Right atrium auricular region (tissue), 2 donors: ENCODE measurements around the gene C14orf93. TPM values are rescaled to one million over a fixed set of nuclear protein-coding genes. Genes with fewer than 3 reads are reported as not detected.
A peak's percentile ranks its signal among the peaks of the same experiment; 100 is the strongest.

Source experiments
- DNase-seq: peaks from one replicate; pipeline ENCODE4 v3.0.0-alpha.2; 2019; ENCODE audit warnings: low spot score
- H3K27ac ChIP-seq, 2 donors: fragments of 200-600 bp; sonication (generic); 1 replicate in 1 of 2; 2 replicates in 1 of 2; pipeline ENCODE4 v1.5.1; 2016 to 2019
- H3K27me3 ChIP-seq, 2 donors: fragments of 200-600 bp; sonication (generic); one replicate each; pipeline versions ENCODE4 v1.5.1 to v1.6.0; 2017 to 2019
- H3K36me3 ChIP-seq: fragments of 200-600 bp; sonication (generic); one replicate; pipeline ENCODE4 v1.5.1; 2016
- H3K4me1 ChIP-seq, 2 donors: fragments of 200-600 bp; sonication (generic); one replicate each; pipeline versions ENCODE4 v1.5.1 to v1.6.0; 2017 to 2019
- H3K4me3 ChIP-seq, 2 donors: fragments of 200-600 bp; sonication (generic); 1 replicate in 1 of 2; 2 replicates in 1 of 2; pipeline ENCODE4 v1.5.1; 2017 to 2019; ENCODE audit warnings: mild to moderate bottlenecking in 1 of 2, moderate library complexity in 1 of 2
- H3K9me3 ChIP-seq, 2 donors: fragments of 200-600 bp; sonication (generic); one replicate each; pipeline ENCODE4 v1.5.1; 2019
- total RNA-seq, 2 donors: library from RNA; depleted of rRNA; stranded (reverse); fragments of >200 nt; gene quantifications; one replicate each; pipeline ENCODE4 v1.1.0, GENCODE V29; 2016
- TF ChIP-seq, protein P1 (sequence below), 2 donors: fragments of 200-600 bp; sonication (generic); IDR thresholded peaks; one replicate each; pipeline ENCODE4 v1.5.1; 2019; ENCODE audit warnings: antibody characterized with exemption in 2 of 2

Gene C14orf93
- total RNA-seq, 2 donors from 2014 or later, result 5.0 to 6.8 TPM

DNA sequence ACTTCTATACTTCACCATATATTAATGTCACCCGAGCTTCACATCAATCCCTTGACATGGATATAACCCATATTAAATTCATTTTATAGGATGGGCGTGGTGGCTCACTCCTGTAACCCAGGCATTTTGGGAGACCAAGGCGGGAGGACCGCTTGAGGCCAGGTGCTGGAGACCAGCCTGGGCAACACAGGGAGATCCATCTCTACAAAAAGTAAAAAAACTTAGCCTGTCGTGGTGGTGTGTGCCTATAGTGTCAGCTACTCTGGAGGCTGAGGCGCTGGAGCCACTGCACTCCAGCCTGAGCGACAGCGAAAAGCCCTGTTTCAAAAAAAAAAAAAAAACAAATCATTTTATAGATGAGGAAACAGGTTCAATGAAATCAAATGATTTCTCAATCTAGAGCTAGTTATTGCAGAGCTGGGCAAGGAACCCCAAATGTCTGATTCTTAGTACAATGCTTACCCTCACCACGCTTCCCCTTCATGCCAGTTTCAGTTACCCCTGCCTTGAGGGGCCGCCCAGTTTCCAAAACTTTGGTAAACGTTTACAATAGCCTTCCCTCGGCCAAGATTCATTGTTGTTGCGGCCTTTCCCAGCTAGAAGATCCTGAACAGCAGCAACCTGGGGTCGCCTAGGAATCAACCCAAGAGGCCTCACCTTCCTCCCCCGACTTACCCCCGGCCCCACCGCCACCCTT lies 24.0 kb upstream of the C14orf93 start:
- Histone ChIP-seq H3K27me3 (no peaks in the 10 kb centered on the region), H3K36me3 (peaks cover 37% of the 10 kb centered on the region), H3K27ac (peak overlapping the region; percentile 92 to 95), H3K4me1 (peaks cover 0 to 21% of the 10 kb centered on the region in 2 donors), H3K9me3 (no peaks in the 10 kb centered on the region), H3K4me3 (peak overlapping the region; percentile 80)
- no peak for DNase-seq
- TF ChIP-seq, protein P1, sequence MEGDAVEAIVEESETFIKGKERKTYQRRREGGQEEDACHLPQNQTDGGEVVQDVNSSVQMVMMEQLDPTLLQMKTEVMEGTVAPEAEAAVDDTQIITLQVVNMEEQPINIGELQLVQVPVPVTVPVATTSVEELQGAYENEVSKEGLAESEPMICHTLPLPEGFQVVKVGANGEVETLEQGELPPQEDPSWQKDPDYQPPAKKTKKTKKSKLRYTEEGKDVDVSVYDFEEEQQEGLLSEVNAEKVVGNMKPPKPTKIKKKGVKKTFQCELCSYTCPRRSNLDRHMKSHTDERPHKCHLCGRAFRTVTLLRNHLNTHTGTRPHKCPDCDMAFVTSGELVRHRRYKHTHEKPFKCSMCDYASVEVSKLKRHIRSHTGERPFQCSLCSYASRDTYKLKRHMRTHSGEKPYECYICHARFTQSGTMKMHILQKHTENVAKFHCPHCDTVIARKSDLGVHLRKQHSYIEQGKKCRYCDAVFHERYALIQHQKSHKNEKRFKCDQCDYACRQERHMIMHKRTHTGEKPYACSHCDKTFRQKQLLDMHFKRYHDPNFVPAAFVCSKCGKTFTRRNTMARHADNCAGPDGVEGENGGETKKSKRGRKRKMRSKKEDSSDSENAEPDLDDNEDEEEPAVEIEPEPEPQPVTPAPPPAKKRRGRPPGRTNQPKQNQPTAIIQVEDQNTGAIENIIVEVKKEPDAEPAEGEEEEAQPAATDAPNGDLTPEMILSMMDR (IDR thresholded peaks at IDR 0.05), result no peak

DNA sequence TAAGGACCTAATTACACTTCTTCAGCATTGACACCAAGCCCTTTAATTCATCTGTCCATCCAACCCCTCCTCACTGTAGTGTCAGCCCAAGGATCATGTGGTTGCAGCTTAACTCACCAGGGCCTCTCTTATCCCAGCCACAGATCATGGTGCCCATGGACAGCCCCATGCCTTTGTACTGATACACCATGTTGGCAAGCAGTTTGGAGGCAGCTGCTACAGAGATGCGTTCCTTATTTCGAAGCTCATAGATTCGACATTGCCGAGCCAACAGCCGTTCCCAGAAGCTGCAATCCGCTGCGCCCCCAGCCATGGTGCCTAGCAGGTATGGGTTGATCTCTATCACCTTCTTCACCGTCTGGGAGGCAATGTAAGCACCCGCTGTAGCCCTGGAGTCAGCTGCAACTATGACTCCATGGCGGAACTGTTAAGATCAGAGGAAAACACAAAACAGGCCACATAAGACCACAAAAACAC lies 23.3 kb upstream of the C14orf93 start:
- no peak for DNase-seq
- H3K4me3 ChIP-seq, result no peak overlapping the region
- peaks cover 37% of the 10 kb centered on the region for H3K36me3 ChIP-seq
- TF ChIP-seq, protein P1 (IDR thresholded peaks at IDR 0.05), result no peak
- no peak overlapping the region for H3K27ac ChIP-seq
- H3K9me3 ChIP-seq, result no peaks in the 10 kb centered on the region
- H3K27me3 ChIP-seq, result no peaks in the 10 kb centered on the region
- H3K4me1 ChIP-seq, result peaks cover 0 to 21% of the 10 kb centered on the region in 2 donors

DNA sequence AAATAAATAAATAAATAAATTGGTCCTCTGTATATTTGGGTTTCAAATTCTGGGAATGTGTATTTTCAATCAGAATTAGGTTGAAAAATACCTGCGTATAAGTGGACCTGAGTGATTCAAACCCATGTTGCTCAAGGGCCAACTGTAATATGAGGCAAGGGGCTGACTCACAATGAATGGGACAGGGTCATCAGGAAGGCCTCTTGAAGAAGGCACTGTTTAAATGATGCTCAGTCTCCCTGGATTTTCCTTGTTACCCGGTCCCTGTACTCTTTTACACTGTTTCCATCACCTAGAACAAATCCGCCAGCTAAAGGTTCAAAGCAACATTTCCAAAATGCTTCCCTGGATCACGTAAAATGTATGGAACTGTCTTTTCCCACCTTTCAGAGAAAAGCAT lies 21.0 kb upstream of the C14orf93 start:
- DNase-seq, result no peak
- Histone ChIP-seq H3K27ac (no peak overlapping the region), H3K4me1 (peaks cover 0 to 21% of the 10 kb centered on the region in 2 donors), H3K9me3 (no peaks in the 10 kb centered on the region), H3K36me3 (peaks cover 43% of the 10 kb centered on the region), H3K4me3 (no peak overlapping the region), H3K27me3 (no peaks in the 10 kb centered on the region)
- TF ChIP-seq, protein P1 (IDR thresholded peaks at IDR 0.05), result no peak

DNA sequence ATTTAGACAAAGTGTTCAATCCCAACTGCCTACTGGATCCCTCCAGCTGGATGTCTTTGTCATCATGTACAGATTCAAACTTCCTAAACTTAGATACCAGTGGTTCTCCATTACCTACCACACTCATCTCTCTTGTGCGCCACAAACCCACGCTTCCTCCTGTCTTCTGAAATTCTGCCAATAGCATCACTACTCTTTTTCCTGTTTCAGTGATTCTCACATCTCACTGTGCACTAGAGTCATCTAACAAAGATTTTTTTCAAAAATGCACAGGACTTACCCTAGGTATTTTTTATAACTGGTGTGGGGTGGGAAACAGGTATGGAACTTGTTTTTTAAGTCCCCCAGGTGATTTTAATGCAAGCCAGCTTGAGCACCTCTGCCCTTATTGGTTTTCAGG lies 18.9 kb upstream of the C14orf93 start:
- DNase-seq, result no peak
- Histone ChIP-seq H3K27me3 (no peaks in the 10 kb centered on the region), H3K4me1 (peaks cover 0 to 16% of the 10 kb centered on the region in 2 donors), H3K36me3 (peaks cover 50% of the 10 kb centered on the region), H3K27ac (no peak overlapping the region), H3K4me3 (no peak overlapping the region), H3K9me3 (no peaks in the 10 kb centered on the region)
- TF ChIP-seq, protein P1 (IDR thresholded peaks at IDR 0.05), result no peak

DNA sequence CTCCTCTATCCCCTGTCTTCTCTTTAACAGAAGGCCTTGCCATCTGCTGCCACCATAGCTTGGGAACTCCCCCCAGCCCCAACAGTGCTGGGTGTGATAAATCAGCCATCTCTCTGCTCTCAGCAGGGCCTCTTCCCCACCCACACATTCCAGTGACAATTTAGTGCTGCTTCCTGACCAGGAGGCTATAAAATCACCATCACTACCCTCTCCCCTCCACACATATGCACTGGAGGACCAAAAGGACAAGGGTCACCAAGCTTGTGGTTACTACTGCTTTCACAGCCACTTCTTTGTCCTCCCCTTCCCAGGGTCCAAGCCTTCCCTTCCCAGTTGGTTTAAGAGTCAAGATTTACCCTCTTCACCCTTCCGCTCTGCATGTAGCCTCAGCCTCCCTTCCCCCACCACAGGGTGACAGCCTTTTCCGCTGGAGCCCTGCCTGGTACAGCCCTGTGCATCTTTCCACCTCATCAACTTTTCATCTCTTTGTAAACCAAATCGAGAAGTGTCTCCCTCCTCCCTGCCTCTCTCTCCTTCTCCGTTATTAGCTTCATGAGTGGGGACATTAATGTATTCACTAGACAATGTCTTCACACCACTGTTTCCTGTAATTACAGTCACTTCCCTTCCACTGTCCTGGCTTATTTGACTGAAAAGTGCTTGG lies 15.3 kb upstream of the C14orf93 start:
- Histone ChIP-seq H3K36me3 (peaks cover 18% of the 10 kb centered on the region), H3K4me1 (no peaks in the 10 kb centered on the region), H3K9me3 (no peaks in the 10 kb centered on the region), H3K4me3 (no peak overlapping the region), H3K27me3 (no peaks in the 10 kb centered on the region), H3K27ac (no peak overlapping the region)
- TF ChIP-seq, protein P1 (IDR thresholded peaks at IDR 0.05), result no peak
- DNase-seq, result no peak
